ENCODE data around the gene RSPH1.

The RSPH1 gene

GRCh38 chr21:42423685-42424084 lies 72.3 kb downstream of the RSPH1 start:
- DNase-seq: no peak

DNA sequence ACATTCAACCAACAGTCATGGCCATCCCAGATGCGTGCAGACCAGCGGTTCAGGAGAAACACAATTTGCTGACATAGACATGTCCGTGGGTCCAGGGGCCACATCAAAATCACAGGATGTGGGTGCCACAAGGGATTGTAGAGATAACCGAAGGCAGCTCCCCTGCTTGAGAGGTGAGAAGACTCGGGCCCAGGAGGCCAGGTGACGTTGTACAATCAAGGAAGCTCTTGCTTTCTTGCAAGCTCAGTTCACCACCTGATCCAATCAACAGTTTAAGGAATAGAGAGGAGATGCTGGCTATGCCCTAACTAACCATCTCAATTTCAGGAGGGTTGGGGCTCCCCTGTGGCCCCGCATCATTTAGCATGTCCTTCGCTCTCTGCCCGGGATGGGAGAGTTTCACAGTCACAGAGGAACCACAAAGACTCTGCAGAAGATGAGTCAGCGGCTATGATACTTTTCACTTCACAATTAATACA lies 72.8 kb downstream of the RSPH1 start:
- peak; percentile 52 for DNase-seq

All from MV-4-11 (cell line).